NT2/D1 (cell line): ENCODE measurements around the gene MACIR.

Experiments used
- DNase-seq: peaks from one replicate; pipeline ENCODE4 v3.0.0-alpha.2; 2011; ENCODE audit warnings: low read depth, low spot score
- H3K27me3 ChIP-seq: 2 replicates; pipeline ENCODE4 v1.6.0; 2011; ENCODE audit warnings: mild to moderate bottlenecking; ENCODE audit not compliant: insufficient read length, insufficient read depth
- H3K36me3 ChIP-seq: 2 replicates; pipeline ENCODE4 v1.6.1; 2011; ENCODE audit warnings: mild to moderate bottlenecking, low read length, mixed read lengths; ENCODE audit not compliant: insufficient read depth, insufficient read length
- H3K4me1 ChIP-seq: 2 replicates; pipeline ENCODE4 v1.5.1; 2011; ENCODE audit not compliant: insufficient read depth, insufficient read length
- H3K4me3 ChIP-seq: 2 replicates; pipeline ENCODE4 v1.5.1; 2011; ENCODE audit warnings: low read depth; ENCODE audit not compliant: insufficient read length
- H3K9ac ChIP-seq: 2 replicates; pipeline ENCODE4 v1.6.0; 2011; ENCODE audit warnings: low read depth; ENCODE audit not compliant: insufficient read length
- H3K9me3 ChIP-seq: 2 replicates; pipeline ENCODE4 v1.5.1; 2011; ENCODE audit warnings: mild to moderate bottlenecking, low read length; ENCODE audit not compliant: insufficient read depth
- SUZ12 ChIP-seq: IDR thresholded peaks from 2 replicates; pipeline ENCODE4 v1.6.1; 2011; ENCODE audit not compliant: insufficient read length, insufficient read depth; ENCODE audit errors: extremely low read depth
- YY1 ChIP-seq: IDR thresholded peaks from 2 replicates; pipeline ENCODE4 v1.6.1; 2011; ENCODE audit not compliant: insufficient read length, insufficient read depth
- ZNF274 ChIP-seq: IDR thresholded peaks from 2 replicates; pipeline ENCODE4 v1.6.1; 2011; ENCODE audit warnings: mild to moderate bottlenecking, low read depth, low read length

MACIR gene

GRCh38 chr5:103232393-103232999 is 26.1 kb upstream of the MACIR start:
- Histone ChIP-seq H3K4me1 (no peaks in the 10 kb centered on the region), H3K36me3 (no peaks in the 10 kb centered on the region), H3K27me3 (no peaks in the 10 kb centered on the region), H3K4me3 (no peak overlapping the region), H3K9me3 (no peaks in the 10 kb centered on the region), H3K9ac (no peak overlapping the region)
- TF ChIP-seq SUZ12, result no peak
- no peak for TF ChIP-seq YY1
- no peak for TF ChIP-seq ZNF274
- DNase-seq, result no peak

- TF ChIP-seq YY1, result no peak
- no peak for TF ChIP-seq ZNF274
- TF ChIP-seq SUZ12, result no peak
- no peaks in the 10 kb centered on the region for H3K36me3 ChIP-seq
- H3K9me3 ChIP-seq, result no peaks in the 10 kb centered on the region; the same call in 1 of the 2 replicates
- no peaks in the 10 kb centered on the region for H3K27me3 ChIP-seq
- no peaks in the 10 kb centered on the region for H3K4me1 ChIP-seq
- no peak overlapping the region for H3K9ac ChIP-seq
- no peak for DNase-seq
- H3K4me3 ChIP-seq, result no peak overlapping the region
Measured at GRCh38 chr5:103234239-103234975, 24.2 kb upstream of the MACIR start.

GRCh38 chr5:103235891-103236290 is 22.7 kb upstream of the MACIR start:
- TF ChIP-seq SUZ12 (no peak), ZNF274 (no peak), YY1 (no peak)
- Histone ChIP-seq H3K9ac (no peak overlapping the region), H3K4me3 (no peak overlapping the region), H3K4me1 (no peaks in the 10 kb centered on the region), H3K36me3 (no peaks in the 10 kb centered on the region), H3K27me3 (no peaks in the 10 kb centered on the region), H3K9me3 (no peaks in the 10 kb centered on the region; the same call in 1 of the 2 replicates)
- DNase-seq, result no peak

- no peak overlapping the region for H3K4me3 ChIP-seq
- no peaks in the 10 kb centered on the region; the same call in 1 of the 2 replicates for H3K9me3 ChIP-seq
- no peaks in the 10 kb centered on the region for H3K27me3 ChIP-seq
- no peak for DNase-seq
- no peak overlapping the region for H3K9ac ChIP-seq
- H3K36me3 ChIP-seq, result no peaks in the 10 kb centered on the region
- H3K4me1 ChIP-seq, result no peaks in the 10 kb centered on the region
- TF ChIP-seq YY1 (no peak), SUZ12 (no peak), ZNF274 (no peak)
Measured at GRCh38 chr5:103237778-103238177, 20.8 kb upstream of the MACIR start.

- Histone ChIP-seq H3K9me3 (no peaks in the 10 kb centered on the region; the same call in 1 of the 2 replicates), H3K27me3 (no peaks in the 10 kb centered on the region), H3K4me1 (no peaks in the 10 kb centered on the region), H3K9ac (no peak overlapping the region), H3K4me3 (no peak overlapping the region), H3K36me3 (no peaks in the 10 kb centered on the region)
- TF ChIP-seq YY1 (no peak), SUZ12 (no peak), ZNF274 (no peak)
- DNase-seq, result no peak
Measured at GRCh38 chr5:103243665-103244064, 14.9 kb upstream of the MACIR start.

GRCh38 chr5:103244398-103244797 is 14.2 kb upstream of the MACIR start:
- H3K36me3 ChIP-seq, result no peaks in the 10 kb centered on the region

GRCh38 chr5:103245761-103246160 is 12.8 kb upstream of the MACIR start:
- TF ChIP-seq SUZ12 (no peak), ZNF274 (no peak), YY1 (no peak)

More at GRCh38 chr5:103244398-103244797, 14.2 kb upstream of the MACIR start:
- no peak overlapping the region for H3K9ac ChIP-seq
- no peak overlapping the region for H3K4me3 ChIP-seq
- no peak for DNase-seq
- no peaks in the 10 kb centered on the region for H3K27me3 ChIP-seq
- no peaks in the 10 kb centered on the region for H3K4me1 ChIP-seq
- TF ChIP-seq YY1 (no peak), ZNF274 (no peak), SUZ12 (no peak)
- H3K9me3 ChIP-seq, result no peaks in the 10 kb centered on the region; the same call in 1 of the 2 replicates

More at GRCh38 chr5:103245761-103246160, 12.8 kb upstream of the MACIR start:
- no peak overlapping the region for H3K4me3 ChIP-seq
- no peaks in the 10 kb centered on the region for H3K27me3 ChIP-seq
- H3K4me1 ChIP-seq, result no peaks in the 10 kb centered on the region
- no peaks in the 10 kb centered on the region for H3K9me3 ChIP-seq
- H3K9ac ChIP-seq, result no peak overlapping the region
- no peak for DNase-seq
- no peaks in the 10 kb centered on the region for H3K36me3 ChIP-seq
